Activated naive CD4-positive, alpha-beta T cell treated with anti-CD3 and anti-CD28 coated beads, Interleukin-2, amount 50 U/mL, for 16 hours (primary cell): Measurements from ENCODE around the gene TRIO.

Experiments
- DNase-seq: peaks from one replicate; pipeline ENCODE4 v3.0.0-alpha.2; 2020

The TRIO gene

GRCh38 chr5:14252793-14253192, 109.7 kb downstream of the TRIO start:
- no peak for DNase-seq

- DNase-seq, result no peak
Observed at GRCh38 chr5:14254686-14255085, 111.5 kb downstream of the TRIO start.

- no peak for DNase-seq
Observed at GRCh38 chr5:14256026-14256690, 113.0 kb downstream of the TRIO start.

GRCh38 chr5:14256756-14257393, 113.7 kb downstream of the TRIO start:
- no peak for DNase-seq

- DNase-seq, result no peak
Observed at GRCh38 chr5:14257995-14258403, 114.9 kb downstream of the TRIO start.

GRCh38 chr5:14258840-14259239, 115.7 kb downstream of the TRIO start:
- DNase-seq, result no peak

GRCh38 chr5:14260637-14261036, 117.5 kb downstream of the TRIO start:
- DNase-seq, result no peak

- DNase-seq, result no peak
Observed at GRCh38 chr5:14261235-14261634, 118.1 kb downstream of the TRIO start.

GRCh38 chr5:14261856-14262611, 118.9 kb downstream of the TRIO start:
- no peak for DNase-seq

- DNase-seq, result no peak
Observed at GRCh38 chr5:14263113-14263512, 120.0 kb downstream of the TRIO start.

- no peak for DNase-seq
Observed at GRCh38 chr5:14263699-14264098, 120.6 kb downstream of the TRIO start.

- DNase-seq, result peak; percentile 69
Observed at GRCh38 chr5:14264605-14265316, 121.6 kb downstream of the TRIO start.

- no peak for DNase-seq
Observed at GRCh38 chr5:14265570-14265969, 122.4 kb downstream of the TRIO start.

GRCh38 chr5:14266171-14266570, 123.0 kb downstream of the TRIO start:
- DNase-seq, result no peak

GRCh38 chr5:14266686-14267085, 123.5 kb downstream of the TRIO start:
- no peak for DNase-seq

GRCh38 chr5:14267166-14267838, 124.2 kb downstream of the TRIO start:
- DNase-seq, result no peak

- DNase-seq, result no peak
Observed at GRCh38 chr5:14267991-14268708, 125.0 kb downstream of the TRIO start.

- no peak for DNase-seq
Observed at GRCh38 chr5:14268738-14269137, 125.6 kb downstream of the TRIO start.

GRCh38 chr5:14269395-14269794, 126.3 kb downstream of the TRIO start:
- DNase-seq, result no peak

GRCh38 chr5:14270209-14270702, 127.1 kb downstream of the TRIO start:
- DNase-seq, result no peak

GRCh38 chr5:14272548-14273205, 129.5 kb downstream of the TRIO start:
- DNase-seq, result no peak
